Testis (tissue), 3 donors: ENCODE results near the gene MS4A4E. TPM values are rescaled to one million over a fixed set of nuclear protein-coding genes. Genes with fewer than 3 reads are reported as not detected.

ENCODE experiments used
- DNase-seq: peaks from one replicate; pipeline ENCODE4 v3.0.0-alpha.2; 2019
- H3K27ac ChIP-seq, 2 donors: fragments of 200-600 bp; sonication (generic); one replicate each; pipeline ENCODE4 v1.5.1; 2019
- H3K27me3 ChIP-seq: fragments of 200-600 bp; sonication (generic); one replicate; pipeline ENCODE4 v1.5.1; 2019
- H3K36me3 ChIP-seq: fragments of 200-600 bp; sonication (generic); one replicate; pipeline ENCODE4 v1.5.1; 2017; ENCODE audit warnings: low read depth; ENCODE audit errors: missing control alignments
- H3K4me1 ChIP-seq: fragments of 200-600 bp; sonication (generic); one replicate; pipeline ENCODE4 v1.5.1; 2019
- H3K4me3 ChIP-seq, 2 donors: fragments of 200-600 bp; sonication (generic); one replicate each; pipeline ENCODE4 v1.5.1; 2017 to 2019
- H3K9me3 ChIP-seq: fragments of 200-600 bp; sonication (generic); one replicate; pipeline ENCODE4 v1.5.1; 2017
- CTCF ChIP-seq, 3 experiments: fragments of 450-650 bp in 2 of 3; fragments of 200-600 bp in 1 of 3; sonication (generic) in 1 of 3; IDR thresholded peaks; one replicate each; pipeline ENCODE4 v1.5.1; 2016 to 2019; ENCODE audit warnings: antibody characterized with exemption in 3 of 3, mild to moderate bottlenecking in 2 of 3, moderate library complexity in 1 of 3
- POLR2A ChIP-seq: fragments of 450-650 bp; IDR thresholded peaks from one replicate; pipeline ENCODE4 v1.6.1; 2017; ENCODE audit warnings: antibody characterized with exemption, mild to moderate bottlenecking, moderate library complexity
- WGBS, 2 donors: methylation state at CpG; one replicate each; pipeline ENCODE4 v1.1.5; 2018; 5-methylcytosine and 5-hydroxymethylcytosine counted together
- intact Hi-C: fragments of 100-400 bp; cut with DNase I; formaldehyde crosslinking; loops from one replicate; pipeline ENCODE4 v1.15.1; 2023; ENCODE audit warnings: low total_unique reads
- polyA plus RNA-seq: library from polyadenylated mRNA; stranded (reverse); fragments of 350-450 nt; fragmentation: Illumina TruSeq; extraction: RNeasy Lipid Tissue Mini Kit (QIAGEN cat#74804); gene quantifications from one replicate; pipeline ENCODE4 v1.2.3, GENCODE V29; 2014; ENCODE audit warnings: low read depth, low replicate concordance; ENCODE audit not compliant: insufficient read depth
- total RNA-seq, 2 donors: library from RNA; depleted of rRNA; stranded (reverse); fragments of >200 nt; gene quantifications; one replicate each; pipeline ENCODE4 v1.2.3, GENCODE V29; 2016

The MS4A4E gene
- total and polyA plus RNA-seq, 3 donors from 2014 or later: 1.3 to 4.6 (median 3.8) TPM

DNA sequence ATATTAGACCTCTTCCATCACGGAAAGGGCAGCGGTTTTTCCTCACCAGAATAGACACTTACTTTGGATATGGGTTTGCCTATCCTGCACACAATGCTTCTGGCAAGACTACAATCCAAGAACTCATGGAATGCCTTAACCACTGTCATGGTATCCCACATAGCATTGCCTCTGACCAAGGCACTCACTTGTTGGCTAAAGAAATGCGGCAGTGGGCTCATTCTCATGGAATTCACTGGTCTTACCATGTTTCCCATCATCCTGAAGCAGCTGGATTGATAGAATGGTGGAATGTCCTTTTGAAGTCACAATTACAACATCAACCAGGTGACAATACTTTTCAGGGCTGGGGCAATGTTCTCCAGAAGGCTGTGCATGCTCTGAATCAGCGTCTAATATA lies 20.8 kb downstream of the MS4A4E start:
- no peaks in the 10 kb centered on the region for H3K27me3 ChIP-seq
- TF ChIP-seq POLR2A (no peak), CTCF (IDR thresholded peaks at IDR 0.05) (no peak)
- intact Hi-C loops: no loop called here
- DNase-seq: no peak
- H3K4me3 ChIP-seq: no peak overlapping the region
- H3K27ac ChIP-seq: no peak overlapping the region
- no peaks in the 10 kb centered on the region for H3K4me1 ChIP-seq
- WGBS, 2 donors: 91 to 98% methylated on average over 4 of the region's 4 CpGs
- no peaks in the 10 kb centered on the region for H3K36me3 ChIP-seq
- H3K9me3 ChIP-seq: no peaks in the 10 kb centered on the region

GRCh38 chr11:60221692-60222091 lies 21.2 kb downstream of the MS4A4E start:
- no peaks in the 10 kb centered on the region for H3K4me1 ChIP-seq
- 64 to 69% methylated on average over 3 of the region's 3 CpGs for WGBS, 2 donors
- intact Hi-C loops: no loop called here
- no peak for DNase-seq
- H3K27ac ChIP-seq: no peak overlapping the region
- no peak for TF ChIP-seq CTCF (IDR thresholded peaks at IDR 0.05)
- TF ChIP-seq POLR2A: no peak
- no peaks in the 10 kb centered on the region for H3K27me3 ChIP-seq
- H3K4me3 ChIP-seq: no peak overlapping the region
- no peaks in the 10 kb centered on the region for H3K9me3 ChIP-seq
- no peaks in the 10 kb centered on the region for H3K36me3 ChIP-seq

DNA sequence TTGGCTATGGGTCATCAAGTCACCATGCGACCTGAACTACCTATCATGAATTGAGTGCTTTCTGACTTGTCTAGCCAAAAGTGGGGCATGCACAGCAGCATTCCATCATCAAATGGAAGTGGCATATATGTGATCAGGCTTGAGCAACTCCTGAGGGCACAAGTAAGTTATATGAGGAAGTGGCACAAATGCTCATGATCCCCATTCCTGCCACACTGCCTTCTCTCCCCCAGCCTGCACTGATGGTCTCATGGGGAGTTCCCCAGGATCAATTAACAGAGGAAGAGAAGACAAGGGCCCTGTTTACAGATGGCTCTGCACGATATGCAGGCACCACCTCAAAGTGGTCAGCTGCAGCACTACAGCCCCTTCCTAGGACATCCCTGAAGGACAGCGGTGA lies 21.8 kb downstream of the MS4A4E start:
- H3K36me3 ChIP-seq: no peaks in the 10 kb centered on the region
- no peaks in the 10 kb centered on the region for H3K4me1 ChIP-seq
- intact Hi-C loops: no loop called here
- no peak overlapping the region for H3K27ac ChIP-seq
- no peak overlapping the region for H3K4me3 ChIP-seq
- H3K27me3 ChIP-seq: no peaks in the 10 kb centered on the region
- TF ChIP-seq POLR2A (no peak), CTCF (IDR thresholded peaks at IDR 0.05) (no peak)
- WGBS, 2 donors: 88 to 100% methylated on average over 1 to 3 of the region's 3 CpGs
- no peak for DNase-seq
- H3K9me3 ChIP-seq: no peaks in the 10 kb centered on the region

DNA sequence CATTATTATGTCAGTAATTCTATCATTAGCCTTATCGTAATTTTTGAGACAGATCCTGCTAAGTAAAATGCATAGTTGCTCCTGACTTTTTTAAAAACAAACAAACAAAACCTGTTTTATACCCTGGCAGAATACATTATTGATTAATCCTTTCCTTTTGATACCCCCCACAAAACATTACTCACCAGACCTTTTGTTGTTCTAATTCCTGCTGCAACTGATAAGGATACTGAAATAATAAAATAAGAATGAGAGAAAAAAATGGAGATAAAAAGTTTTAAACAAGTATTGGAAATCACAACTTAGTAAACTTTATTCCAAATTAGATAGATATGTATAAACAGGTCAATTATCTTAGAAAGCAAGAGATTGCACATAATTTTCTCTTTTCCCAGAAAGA lies 28.6 kb downstream of the MS4A4E start:
- intact Hi-C loops: no loop called here
- TF ChIP-seq POLR2A (no peak), CTCF (IDR thresholded peaks at IDR 0.05) (no peak)
- WGBS, 2 donors: 84% methylated on average over 1 of the region's 1 CpG

GRCh38 chr11:60211206-60211605 lies 31.7 kb downstream of the MS4A4E start:
- H3K27me3 ChIP-seq: no peaks in the 10 kb centered on the region
- TF ChIP-seq CTCF (IDR thresholded peaks at IDR 0.05) (no peak), POLR2A (no peak)
- H3K27ac ChIP-seq: no peak overlapping the region
- intact Hi-C loops: no loop called here
- no peak for DNase-seq
- H3K9me3 ChIP-seq: no peaks in the 10 kb centered on the region
- H3K4me1 ChIP-seq: no peaks in the 10 kb centered on the region
- H3K4me3 ChIP-seq: no peak overlapping the region
- WGBS, 2 donors: 74 to 85% methylated on average over 4 of the region's 4 CpGs
- no peaks in the 10 kb centered on the region for H3K36me3 ChIP-seq

More for the DNA sequence above, 28.6 kb downstream of the MS4A4E start:
- no peaks in the 10 kb centered on the region for H3K9me3 ChIP-seq
- H3K4me1 ChIP-seq: no peaks in the 10 kb centered on the region
- H3K36me3 ChIP-seq: no peaks in the 10 kb centered on the region
- H3K27me3 ChIP-seq: no peaks in the 10 kb centered on the region
- H3K4me3 ChIP-seq: no peak overlapping the region
- DNase-seq: no peak
- no peak overlapping the region for H3K27ac ChIP-seq
